ENCODE results near the gene WDR89.

GRCh38 chr14:63678536-63678935 is 36.9 kb upstream of the WDR89 start:
- TF ChIP-seq FOSL1 (tag; conservative IDR thresholded peaks at IDR 0.05) (no peak), ZSCAN29 (IDR thresholded peaks at IDR 0.05) (no peak), CHD4 (IDR thresholded peaks at IDR 0.05; ENCODE audit: insufficient read depth, insufficient replicate concordance, low read depth, low read length, poor library complexity, severe bottlenecking) (no peak), HDAC6 (IDR thresholded peaks at IDR 0.05; ENCODE audit: low read depth, low read length) (no peak), RAD21 (CRISPR knock-in tag; conservative IDR thresholded peaks at IDR 0.05 in 1 of 2, IDR thresholded peaks at IDR 0.05 in 1 of 2) (no peak), HCFC1 (IDR thresholded peaks at IDR 0.05; ENCODE audit: low read depth, low read length) (no peak), SP2 (IDR thresholded peaks at IDR 0.05; ENCODE audit: extremely low read depth, low read depth, low read length, poor library complexity, severe bottlenecking) (no peak), POLR2A (conservative IDR thresholded peaks at IDR 0.05) (no peak), REST (IDR thresholded peaks at IDR 0.05; ENCODE audit: borderline replicate concordance) (no peak), REST (CRISPR knock-in tag; IDR thresholded peaks at IDR 0.05; ENCODE audit: low read depth) (no peak), DPF2 (IDR thresholded peaks at IDR 0.05) (no peak), BMI1 (IDR thresholded peaks at IDR 0.05; ENCODE audit: low read length) (no peak), FOXM1 (IDR thresholded peaks at IDR 0.05; ENCODE audit: low read depth) (no peak), FOXM1 (CRISPR knock-in tag; IDR thresholded peaks at IDR 0.05; ENCODE audit: low read depth) (no peak)
